ENCODE measurements around the gene MAEL. TPM values are rescaled to one million over a fixed set of nuclear protein-coding genes. Genes with fewer than 3 reads are reported as not detected.
A peak's percentile ranks its signal among the peaks of the same experiment; 100 is the strongest.

The MAEL gene
- total and polyA plus RNA-seq, 2 donors from 2014 or later, result 0.54 to 2.2 TPM

DNA sequence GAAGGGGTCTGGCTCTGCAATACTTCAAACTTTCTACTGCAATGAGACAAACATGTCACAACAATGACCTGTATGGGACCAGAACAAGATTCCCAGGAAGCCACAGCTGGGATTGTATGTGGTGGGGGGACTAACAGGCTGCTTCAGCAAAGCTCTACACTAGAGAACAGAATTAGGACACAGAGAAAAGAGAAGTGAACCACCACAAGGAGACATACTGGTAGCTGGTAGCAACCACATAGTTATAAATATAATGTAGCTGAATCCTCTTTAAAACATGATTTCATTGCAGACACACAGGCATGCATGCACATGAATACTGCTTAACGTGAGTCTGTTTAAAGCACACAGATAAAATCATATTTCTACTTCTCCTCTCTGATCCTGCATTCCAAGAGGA is 10.3 kb upstream of the MAEL start:
- H3K27me3 ChIP-seq (ENCODE audit: control insufficient read depth, insufficient read depth, low read length), result peaks cover 3% of the 10 kb centered on the region
- TF ChIP-seq, protein P1, sequence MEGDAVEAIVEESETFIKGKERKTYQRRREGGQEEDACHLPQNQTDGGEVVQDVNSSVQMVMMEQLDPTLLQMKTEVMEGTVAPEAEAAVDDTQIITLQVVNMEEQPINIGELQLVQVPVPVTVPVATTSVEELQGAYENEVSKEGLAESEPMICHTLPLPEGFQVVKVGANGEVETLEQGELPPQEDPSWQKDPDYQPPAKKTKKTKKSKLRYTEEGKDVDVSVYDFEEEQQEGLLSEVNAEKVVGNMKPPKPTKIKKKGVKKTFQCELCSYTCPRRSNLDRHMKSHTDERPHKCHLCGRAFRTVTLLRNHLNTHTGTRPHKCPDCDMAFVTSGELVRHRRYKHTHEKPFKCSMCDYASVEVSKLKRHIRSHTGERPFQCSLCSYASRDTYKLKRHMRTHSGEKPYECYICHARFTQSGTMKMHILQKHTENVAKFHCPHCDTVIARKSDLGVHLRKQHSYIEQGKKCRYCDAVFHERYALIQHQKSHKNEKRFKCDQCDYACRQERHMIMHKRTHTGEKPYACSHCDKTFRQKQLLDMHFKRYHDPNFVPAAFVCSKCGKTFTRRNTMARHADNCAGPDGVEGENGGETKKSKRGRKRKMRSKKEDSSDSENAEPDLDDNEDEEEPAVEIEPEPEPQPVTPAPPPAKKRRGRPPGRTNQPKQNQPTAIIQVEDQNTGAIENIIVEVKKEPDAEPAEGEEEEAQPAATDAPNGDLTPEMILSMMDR (IDR thresholded peaks at IDR 0.05; ENCODE audit: borderline replicate concordance, extremely low read depth, insufficient read depth), result no peak
- H3K4me1 ChIP-seq (ENCODE audit: control insufficient read depth in 2 of 3, insufficient read depth in 2 of 3, low read depth in 1 of 3, low read length in 3 of 3), result peaks cover 0 to 3% (median 0%) of the 10 kb centered on the region in 3 donors
- intact Hi-C loops (cut with DNase I), result no loop called here
- H3K9ac ChIP-seq (ENCODE audit: low read length in 3 of 3), result no peak overlapping the region
- no peaks in the 10 kb centered on the region for H3K9me3 ChIP-seq (ENCODE audit: control insufficient read depth in 2 of 3, insufficient read depth in 1 of 3, low read length in 3 of 3)
- no peak overlapping the region for H3K4me3 ChIP-seq (ENCODE audit: low read length in 3 of 3)
- H3K27ac ChIP-seq (ENCODE audit: low read depth in 2 of 2, low read length in 2 of 2), result no peak overlapping the region
- no peak for FAIRE-seq
- H3K36me3 ChIP-seq (ENCODE audit: control insufficient read depth in 2 of 3, insufficient read depth in 3 of 3, low read length in 3 of 3), result no peaks in the 10 kb centered on the region
- DNase-seq, result no peak

DNA sequence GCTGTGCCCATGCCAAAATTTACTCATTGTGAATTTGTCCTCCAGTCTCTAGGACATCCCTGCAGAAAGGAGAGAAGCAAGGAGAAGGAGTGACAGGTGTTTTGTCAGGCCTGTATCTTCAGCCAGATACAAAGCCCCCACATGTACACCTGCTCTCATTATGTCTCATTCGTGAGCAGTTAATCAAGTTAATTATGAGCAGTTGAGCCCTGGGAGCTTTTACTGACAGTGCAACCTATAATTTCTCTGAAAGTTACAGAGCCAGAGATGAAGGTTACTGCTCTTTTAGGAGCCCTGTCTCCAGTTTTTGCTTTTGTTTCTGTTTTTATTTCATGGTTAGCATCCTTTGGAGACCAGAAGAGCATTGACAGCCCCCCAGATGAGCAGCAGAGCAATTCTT is 8.7 kb upstream of the MAEL start:
- TF ChIP-seq, protein P1 (IDR thresholded peaks at IDR 0.05; ENCODE audit: borderline replicate concordance, extremely low read depth, insufficient read depth), result no peak
- no peak for DNase-seq
- Histone ChIP-seq H3K9ac (ENCODE audit: low read length in 3 of 3) (no peak overlapping the region), H3K27ac (ENCODE audit: low read depth in 2 of 2, low read length in 2 of 2) (no peak overlapping the region), H3K27me3 (ENCODE audit: control insufficient read depth, insufficient read depth, low read length) (peaks cover 3% of the 10 kb centered on the region), H3K36me3 (ENCODE audit: control insufficient read depth in 2 of 3, insufficient read depth in 3 of 3, low read length in 3 of 3) (no peaks in the 10 kb centered on the region), H3K4me3 (ENCODE audit: low read length in 3 of 3) (no peak overlapping the region), H3K9me3 (ENCODE audit: control insufficient read depth in 2 of 3, insufficient read depth in 1 of 3, low read length in 3 of 3) (no peaks in the 10 kb centered on the region), H3K4me1 (ENCODE audit: control insufficient read depth in 2 of 3, insufficient read depth in 2 of 3, low read depth in 1 of 3, low read length in 3 of 3) (peaks cover 0 to 3% (median 0%) of the 10 kb centered on the region in 3 donors)
- FAIRE-seq, result no peak
- intact Hi-C loops (cut with DNase I), result no loop called here

DNA sequence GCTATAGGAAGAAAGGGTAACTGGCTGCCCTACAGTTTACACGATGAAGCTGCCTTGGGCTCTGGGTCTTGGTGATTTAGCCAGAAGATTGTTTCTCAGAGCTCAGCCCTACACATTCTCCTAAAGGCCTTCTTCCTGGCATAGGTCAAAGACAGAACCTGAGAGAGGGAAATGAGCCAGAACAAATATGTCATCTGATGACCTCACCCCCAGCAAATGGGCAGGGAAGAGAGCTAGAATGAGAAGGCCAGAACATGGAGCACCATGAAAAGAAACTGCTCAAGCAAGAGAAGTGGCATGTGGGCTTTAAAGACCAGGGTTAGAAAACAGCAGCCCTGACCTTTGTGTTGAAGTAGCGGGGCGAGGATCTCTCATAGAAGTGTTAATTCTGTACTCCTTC is 8.3 kb upstream of the MAEL start:
- FAIRE-seq (no peak), DNase-seq (peak in 3 of 5 donors; percentile 18 to 28 (median 26))
- TF ChIP-seq, protein P1 (IDR thresholded peaks at IDR 0.05; ENCODE audit: borderline replicate concordance, extremely low read depth, insufficient read depth), result no peak
- intact Hi-C loops (cut with DNase I), result no loop called here
- Histone ChIP-seq H3K36me3 (ENCODE audit: control insufficient read depth in 2 of 3, insufficient read depth in 3 of 3, low read length in 3 of 3) (no peaks in the 10 kb centered on the region), H3K27ac (ENCODE audit: low read depth in 2 of 2, low read length in 2 of 2) (no peak overlapping the region), H3K27me3 (ENCODE audit: control insufficient read depth, insufficient read depth, low read length) (peaks cover 3% of the 10 kb centered on the region), H3K9ac (ENCODE audit: low read length in 3 of 3) (no peak overlapping the region), H3K9me3 (ENCODE audit: control insufficient read depth in 2 of 3, insufficient read depth in 1 of 3, low read length in 3 of 3) (no peaks in the 10 kb centered on the region), H3K4me1 (ENCODE audit: control insufficient read depth in 2 of 3, insufficient read depth in 2 of 3, low read depth in 1 of 3, low read length in 3 of 3) (peaks cover 0 to 3% (median 0%) of the 10 kb centered on the region in 3 donors), H3K4me3 (ENCODE audit: low read length in 3 of 3) (no peak overlapping the region)

DNA sequence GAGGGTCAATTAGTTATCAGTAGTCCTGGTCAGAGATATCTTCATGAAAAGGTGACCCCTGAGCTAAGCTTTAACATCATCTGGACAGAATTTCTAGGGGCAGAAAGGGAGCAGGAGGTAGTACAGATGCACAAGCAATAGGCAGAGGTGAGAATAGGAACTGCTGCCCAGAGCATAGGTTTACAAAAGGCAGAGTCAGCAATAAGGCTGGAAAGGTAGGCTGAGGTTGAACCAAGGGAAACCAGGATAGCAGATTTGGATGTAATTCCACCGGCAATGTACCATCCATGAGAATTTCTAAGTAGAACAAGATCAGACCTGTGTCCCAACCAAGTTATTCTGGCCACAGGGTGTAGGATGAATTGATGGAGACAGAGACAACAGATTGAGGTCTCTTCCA is 7.5 kb upstream of the MAEL start:
- H3K27me3 ChIP-seq (ENCODE audit: control insufficient read depth, insufficient read depth, low read length), result no peaks in the 10 kb centered on the region
- H3K9me3 ChIP-seq (ENCODE audit: control insufficient read depth in 2 of 3, insufficient read depth in 1 of 3, low read length in 3 of 3), result no peaks in the 10 kb centered on the region
- DNase-seq, result no peak
- no peak overlapping the region for H3K27ac ChIP-seq (ENCODE audit: low read depth in 2 of 2, low read length in 2 of 2)
- no peak overlapping the region for H3K9ac ChIP-seq (ENCODE audit: low read length in 3 of 3)
- no peak overlapping the region for H3K4me3 ChIP-seq (ENCODE audit: low read length in 3 of 3)
- TF ChIP-seq, protein P1 (IDR thresholded peaks at IDR 0.05; ENCODE audit: borderline replicate concordance, extremely low read depth, insufficient read depth), result no peak
- FAIRE-seq, result no peak
- H3K4me1 ChIP-seq (ENCODE audit: control insufficient read depth in 2 of 3, insufficient read depth in 2 of 3, low read depth in 1 of 3, low read length in 3 of 3), result no peaks in the 10 kb centered on the region
- H3K36me3 ChIP-seq (ENCODE audit: control insufficient read depth in 2 of 3, insufficient read depth in 3 of 3, low read length in 3 of 3), result no peaks in the 10 kb centered on the region
- intact Hi-C loops (cut with DNase I), result no loop called here
